HG03469 (cell line): ENCODE results near the gene CD300LF.

Source experiments
- ATAC-seq: cut with Tn5 transposase; IDR thresholded peaks from one replicate; pipeline ENCODE4 v1.9.1; 2021; ENCODE audit warnings: mild to moderate bottlenecking, moderate library complexity, moderate number of reproducible peaks; ENCODE audit not compliant: unreplicated experiment

The CD300LF gene

GRCh38 chr17:74691151-74691550 lies 21.6 kb downstream of the CD300LF start:
- no peak for ATAC-seq

GRCh38 chr17:74690409-74690825 lies 22.3 kb downstream of the CD300LF start:
- no peak for ATAC-seq

- ATAC-seq, result no peak
Measured at GRCh38 chr17:74687886-74688285, 24.8 kb downstream of the CD300LF start.

GRCh38 chr17:74686761-74687160 lies 26.0 kb downstream of the CD300LF start:
- ATAC-seq, result no peak

GRCh38 chr17:74682471-74683190 lies 30.1 kb downstream of the CD300LF start:
- ATAC-seq, result no peak

- no peak for ATAC-seq
Measured at GRCh38 chr17:74682028-74682427, 30.7 kb downstream of the CD300LF start.

- no peak for ATAC-seq
Measured at GRCh38 chr17:74680941-74681340, 31.8 kb downstream of the CD300LF start.

DNA sequence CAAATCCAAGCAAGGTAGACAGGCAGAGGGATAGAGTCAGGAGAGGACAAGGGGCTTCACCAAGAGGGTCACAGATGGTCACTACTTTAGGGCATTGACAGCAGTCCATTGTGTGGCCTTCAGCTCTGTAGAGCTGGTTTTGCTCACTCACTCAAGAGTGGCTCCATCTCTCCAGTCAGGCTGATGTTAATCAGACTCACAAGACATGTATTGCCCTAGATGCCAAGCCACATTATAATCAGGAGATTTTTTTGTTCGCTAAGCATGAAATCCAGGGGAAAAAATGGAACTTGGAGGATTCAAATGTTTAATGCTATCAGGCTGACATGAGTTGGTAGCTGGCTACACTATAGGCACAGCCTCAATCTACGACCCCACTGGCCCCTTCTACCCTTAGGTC lies 32.5 kb downstream of the CD300LF start:
- no peak for ATAC-seq

GRCh38 chr17:74679374-74679773 lies 33.3 kb downstream of the CD300LF start:
- ATAC-seq, result no peak

DNA sequence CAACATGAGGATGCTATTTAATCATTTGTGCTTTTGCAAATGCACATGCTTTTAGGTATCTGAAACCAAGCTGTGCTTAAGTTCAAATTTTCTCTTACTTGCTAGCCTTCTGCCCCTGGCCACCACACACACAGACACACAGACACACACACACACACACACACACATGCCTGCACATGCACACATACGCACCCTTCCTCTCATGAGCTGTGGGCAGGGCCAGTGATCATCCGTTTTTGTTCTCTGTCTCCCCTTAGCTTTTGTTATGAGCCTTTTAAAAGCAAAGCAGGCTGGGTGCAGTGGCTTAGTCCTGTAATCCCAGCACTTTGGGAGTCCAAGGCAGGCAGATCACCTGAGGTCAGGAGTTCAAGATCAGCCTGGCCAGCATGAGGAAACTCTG lies 34.2 kb downstream of the CD300LF start:
- ATAC-seq, result no peak

- no peak for ATAC-seq
Measured at GRCh38 chr17:74677558-74678466, 34.9 kb downstream of the CD300LF start.

DNA sequence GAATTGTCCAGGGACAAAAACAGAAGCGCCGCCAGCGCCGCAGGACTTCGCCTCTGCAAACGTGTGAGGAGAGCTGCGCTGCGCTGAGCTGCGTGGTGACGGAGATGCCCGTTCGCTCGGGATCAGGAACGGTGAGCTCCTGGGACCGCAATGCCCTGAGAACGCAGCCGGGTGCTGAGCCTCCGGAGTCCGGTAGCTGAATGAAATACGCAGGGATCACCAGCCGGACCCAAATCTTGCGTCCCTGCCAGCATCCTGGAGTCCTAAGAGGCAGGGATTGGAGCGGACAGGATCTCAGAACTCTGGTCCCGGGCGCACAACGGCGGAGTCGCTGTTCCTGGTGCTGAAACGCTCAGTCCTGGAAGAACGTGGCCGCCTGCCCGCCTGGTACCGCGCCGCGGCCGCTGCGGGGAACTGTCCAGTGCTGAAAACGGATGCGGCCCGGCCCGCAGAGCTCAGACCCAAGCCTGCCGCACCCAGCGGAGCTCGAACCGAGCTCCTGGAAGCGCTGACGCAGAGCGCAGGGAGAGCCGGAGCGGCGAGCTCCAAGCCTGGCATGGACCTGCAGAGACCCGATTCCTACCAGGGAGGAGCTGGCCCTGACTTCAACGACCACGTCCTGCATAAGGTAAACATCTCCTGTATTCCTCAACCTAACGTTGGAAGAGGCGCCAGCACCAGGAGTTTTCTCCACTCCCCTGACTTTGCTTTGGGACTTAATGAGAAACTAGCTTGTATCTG lies 41.5 kb downstream of the CD300LF start:
- ATAC-seq, result no peak

- ATAC-seq, result no peak
Measured at GRCh38 chr17:74670329-74670728, 42.4 kb downstream of the CD300LF start.

DNA sequence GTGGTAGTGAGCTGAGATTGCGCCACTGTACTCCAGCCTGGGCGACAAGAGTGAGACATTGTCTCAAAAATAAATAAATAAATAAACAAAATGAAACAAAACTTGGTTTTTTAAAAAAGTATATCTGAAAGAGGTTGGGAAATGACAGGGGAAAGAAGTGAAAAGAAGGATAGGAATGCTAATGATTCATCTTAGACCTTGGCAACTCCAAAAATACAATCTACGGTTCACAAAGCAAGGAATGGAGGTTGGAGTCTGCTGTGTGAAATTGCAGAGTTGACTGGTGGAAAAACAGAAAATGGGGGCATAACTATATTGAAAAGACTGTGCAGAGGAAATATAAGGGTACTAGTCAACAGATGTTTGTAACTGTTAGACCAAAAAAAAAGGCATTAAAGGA lies 49.2 kb downstream of the CD300LF start:
- no peak for ATAC-seq

DNA sequence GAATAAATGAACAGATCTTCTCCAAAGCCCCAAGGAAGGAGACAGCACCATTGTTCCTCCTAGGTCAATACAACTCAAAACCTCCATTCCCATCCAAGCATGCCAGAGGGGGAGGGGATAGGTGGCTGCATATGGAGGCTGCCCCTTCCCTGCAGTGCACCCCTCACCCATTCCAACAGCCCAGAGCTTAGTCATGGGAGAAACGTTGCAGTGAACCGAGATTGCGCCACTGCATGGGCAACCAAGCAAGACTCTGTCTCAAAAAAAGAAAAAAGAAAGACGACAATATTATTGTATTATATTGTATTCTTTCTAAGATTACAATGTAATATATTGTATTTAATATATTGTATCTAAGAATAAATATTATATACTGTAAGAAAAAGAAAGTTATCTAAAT lies 52.8 kb downstream of the CD300LF start:
- no peak for ATAC-seq

DNA sequence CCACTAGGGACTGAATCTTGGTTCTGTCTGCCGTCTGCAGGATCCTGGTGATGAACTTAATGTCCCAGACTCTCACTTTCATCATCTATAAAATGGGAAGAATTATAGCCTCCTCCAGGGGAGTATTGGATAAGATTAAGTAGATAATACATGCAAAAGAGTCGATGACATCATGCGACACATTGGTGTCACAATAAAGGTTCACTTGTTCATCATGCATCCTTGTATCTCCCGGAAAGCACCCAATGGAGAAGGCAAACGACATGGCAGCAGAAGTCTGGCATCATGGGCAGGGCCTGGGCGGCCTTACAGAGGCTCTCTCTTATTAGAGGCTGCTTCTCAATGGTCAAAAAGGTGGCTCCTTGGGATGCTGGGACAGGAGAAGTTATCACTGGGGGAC lies 54.1 kb downstream of the CD300LF start:
- ATAC-seq, result no peak

- ATAC-seq, result no peak
Measured at GRCh38 chr17:74654742-74655141, 58.0 kb downstream of the CD300LF start.

DNA sequence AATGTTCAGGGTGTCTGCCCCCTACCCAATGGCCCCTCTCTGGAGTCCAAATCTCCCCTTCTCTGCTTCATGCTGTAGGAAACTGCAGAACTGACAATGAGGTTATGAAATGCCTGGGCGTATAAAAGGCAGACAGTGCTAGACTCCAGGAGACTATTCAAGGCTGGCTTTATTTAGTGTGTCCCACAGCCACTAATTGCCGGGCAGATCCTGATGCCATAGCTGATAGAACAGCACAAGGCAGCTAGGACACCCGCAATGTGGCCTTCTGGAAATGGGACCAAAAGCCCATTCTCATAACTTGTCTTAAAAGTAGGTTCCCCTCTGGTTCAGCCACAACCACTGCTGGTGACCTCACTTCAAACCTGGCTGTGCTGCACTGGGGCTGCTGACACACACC lies 60.7 kb downstream of the CD300LF start:
- ATAC-seq, result no peak

DNA sequence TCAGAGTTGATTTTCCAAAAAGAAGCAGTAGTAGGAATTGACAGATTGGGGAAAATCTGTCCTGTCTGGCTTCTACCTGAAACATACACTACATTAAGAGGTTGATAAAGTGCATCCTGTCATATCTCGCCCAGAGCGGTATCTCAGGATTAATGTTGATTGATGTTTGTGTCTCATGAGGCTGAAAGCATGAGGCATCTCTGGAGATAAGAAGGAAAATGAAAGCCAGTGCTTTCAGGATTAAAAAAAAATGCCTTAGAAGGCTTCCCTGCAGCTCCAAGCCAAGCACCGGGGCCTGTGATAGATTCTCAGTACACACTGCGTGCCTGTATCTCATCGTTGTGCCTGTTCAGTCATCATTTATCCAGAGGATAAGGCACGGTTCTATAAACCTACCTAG lies 62.8 kb downstream of the CD300LF start:
- ATAC-seq, result no peak

DNA sequence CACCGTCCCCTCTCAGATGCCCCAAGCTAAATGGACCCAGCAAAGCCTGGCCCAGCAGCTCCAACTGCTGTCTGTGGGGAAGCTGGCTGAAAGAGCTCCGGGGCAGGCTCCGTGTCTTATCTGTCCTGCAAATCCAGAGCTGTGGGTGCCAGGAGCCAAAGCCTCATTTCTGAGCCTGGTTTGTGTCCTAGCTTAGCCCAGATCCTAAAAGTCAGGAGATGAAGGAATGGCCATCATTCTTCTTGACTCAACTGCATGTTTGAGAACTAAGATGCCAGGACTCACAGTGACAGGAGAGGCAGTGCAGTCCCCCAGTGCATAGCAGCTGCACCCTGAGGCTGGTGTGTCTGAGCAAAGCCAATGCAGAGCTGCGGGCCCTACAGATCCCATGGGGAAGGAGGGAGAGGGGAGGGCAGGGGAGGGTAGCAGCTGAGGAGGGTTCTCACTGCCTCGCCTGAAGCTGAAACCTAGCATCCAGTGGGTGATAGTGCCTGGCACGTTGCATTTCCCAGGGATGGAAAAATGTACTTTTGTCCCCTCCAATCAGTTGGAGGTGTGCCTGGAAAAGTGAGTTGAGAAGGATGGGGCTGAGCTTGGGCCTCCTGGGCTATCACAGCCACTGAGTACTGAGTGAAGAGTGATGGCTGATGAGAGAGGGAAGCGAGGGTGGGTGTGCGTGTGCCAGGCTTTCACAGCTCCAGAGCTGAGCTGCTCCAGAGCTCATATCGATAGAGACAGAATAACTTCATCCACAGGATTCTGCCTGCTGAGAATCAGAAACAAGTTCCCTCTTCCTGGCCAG lies 64.7 kb downstream of the CD300LF start:
- no peak for ATAC-seq

- no peak for ATAC-seq
Measured at GRCh38 chr17:74646231-74646630, 66.5 kb downstream of the CD300LF start.
